ENCODE measurements around the gene CDH26.

DNA sequence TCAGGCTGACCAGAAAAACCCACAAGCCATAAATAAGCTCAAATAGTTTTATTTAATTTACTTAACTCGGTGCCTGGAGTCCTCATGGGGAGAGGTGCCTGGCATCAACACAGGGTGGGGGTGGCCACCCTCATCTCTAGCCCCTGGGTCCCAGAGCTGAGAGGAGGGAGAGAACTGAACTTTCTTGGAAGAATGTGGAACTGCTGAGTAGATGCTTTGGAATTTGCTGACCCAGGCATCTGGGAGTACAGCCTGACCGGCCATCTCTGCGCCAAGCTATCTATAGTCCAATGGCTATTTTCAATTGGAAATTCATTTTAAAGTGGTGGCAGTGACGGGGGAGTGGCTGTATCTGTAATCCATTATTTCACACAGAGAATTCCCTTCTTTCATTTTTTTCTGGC is 104.8 kb downstream of the CDH26 start:
- TF ChIP-seq, protein P1, sequence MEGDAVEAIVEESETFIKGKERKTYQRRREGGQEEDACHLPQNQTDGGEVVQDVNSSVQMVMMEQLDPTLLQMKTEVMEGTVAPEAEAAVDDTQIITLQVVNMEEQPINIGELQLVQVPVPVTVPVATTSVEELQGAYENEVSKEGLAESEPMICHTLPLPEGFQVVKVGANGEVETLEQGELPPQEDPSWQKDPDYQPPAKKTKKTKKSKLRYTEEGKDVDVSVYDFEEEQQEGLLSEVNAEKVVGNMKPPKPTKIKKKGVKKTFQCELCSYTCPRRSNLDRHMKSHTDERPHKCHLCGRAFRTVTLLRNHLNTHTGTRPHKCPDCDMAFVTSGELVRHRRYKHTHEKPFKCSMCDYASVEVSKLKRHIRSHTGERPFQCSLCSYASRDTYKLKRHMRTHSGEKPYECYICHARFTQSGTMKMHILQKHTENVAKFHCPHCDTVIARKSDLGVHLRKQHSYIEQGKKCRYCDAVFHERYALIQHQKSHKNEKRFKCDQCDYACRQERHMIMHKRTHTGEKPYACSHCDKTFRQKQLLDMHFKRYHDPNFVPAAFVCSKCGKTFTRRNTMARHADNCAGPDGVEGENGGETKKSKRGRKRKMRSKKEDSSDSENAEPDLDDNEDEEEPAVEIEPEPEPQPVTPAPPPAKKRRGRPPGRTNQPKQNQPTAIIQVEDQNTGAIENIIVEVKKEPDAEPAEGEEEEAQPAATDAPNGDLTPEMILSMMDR (conservative IDR thresholded peaks at IDR 0.05; ENCODE audit: low read depth in 2 of 2), result no peak
- TF ChIP-seq JUNB (IDR thresholded peaks at IDR 0.05; ENCODE audit: unreplicated experiment) (no peak), CREB1 (CRISPR knock-in tag; IDR thresholded peaks at IDR 0.05; ENCODE audit: low read depth) (no peak), POLR2AphosphoS5 (IDR thresholded peaks at IDR 0.05; ENCODE audit: low read depth) (no peak), EZH2 (IDR thresholded peaks at IDR 0.05; ENCODE audit: low read depth, unreplicated experiment) (no peak), ZNF331 (CRISPR knock-in tag; IDR thresholded peaks at IDR 0.05; ENCODE audit: low read depth) (no peak)
- TF ChIP-seq, protein P2, sequence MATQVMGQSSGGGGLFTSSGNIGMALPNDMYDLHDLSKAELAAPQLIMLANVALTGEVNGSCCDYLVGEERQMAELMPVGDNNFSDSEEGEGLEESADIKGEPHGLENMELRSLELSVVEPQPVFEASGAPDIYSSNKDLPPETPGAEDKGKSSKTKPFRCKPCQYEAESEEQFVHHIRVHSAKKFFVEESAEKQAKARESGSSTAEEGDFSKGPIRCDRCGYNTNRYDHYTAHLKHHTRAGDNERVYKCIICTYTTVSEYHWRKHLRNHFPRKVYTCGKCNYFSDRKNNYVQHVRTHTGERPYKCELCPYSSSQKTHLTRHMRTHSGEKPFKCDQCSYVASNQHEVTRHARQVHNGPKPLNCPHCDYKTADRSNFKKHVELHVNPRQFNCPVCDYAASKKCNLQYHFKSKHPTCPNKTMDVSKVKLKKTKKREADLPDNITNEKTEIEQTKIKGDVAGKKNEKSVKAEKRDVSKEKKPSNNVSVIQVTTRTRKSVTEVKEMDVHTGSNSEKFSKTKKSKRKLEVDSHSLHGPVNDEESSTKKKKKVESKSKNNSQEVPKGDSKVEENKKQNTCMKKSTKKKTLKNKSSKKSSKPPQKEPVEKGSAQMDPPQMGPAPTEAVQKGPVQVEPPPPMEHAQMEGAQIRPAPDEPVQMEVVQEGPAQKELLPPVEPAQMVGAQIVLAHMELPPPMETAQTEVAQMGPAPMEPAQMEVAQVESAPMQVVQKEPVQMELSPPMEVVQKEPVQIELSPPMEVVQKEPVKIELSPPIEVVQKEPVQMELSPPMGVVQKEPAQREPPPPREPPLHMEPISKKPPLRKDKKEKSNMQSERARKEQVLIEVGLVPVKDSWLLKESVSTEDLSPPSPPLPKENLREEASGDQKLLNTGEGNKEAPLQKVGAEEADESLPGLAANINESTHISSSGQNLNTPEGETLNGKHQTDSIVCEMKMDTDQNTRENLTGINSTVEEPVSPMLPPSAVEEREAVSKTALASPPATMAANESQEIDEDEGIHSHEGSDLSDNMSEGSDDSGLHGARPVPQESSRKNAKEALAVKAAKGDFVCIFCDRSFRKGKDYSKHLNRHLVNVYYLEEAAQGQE (IDR thresholded peaks at IDR 0.05; ENCODE audit: unreplicated experiment), result no peak
